Skin epidermis (tissue), 12 donors: Measurements from ENCODE around the gene BFSP1.

Experiments used
- H3K27ac ChIP-seq, 21 experiments: fragments of 200-600 bp; sonication (generic) in 11 of 21; one replicate each; pipeline ENCODE4 v1.5.0; 2020; ENCODE audit warnings: mild to moderate bottlenecking in 3 of 21, inconsistent platforms in 2 of 21, moderate library complexity in 2 of 21
- H3K4me3 ChIP-seq, 7 experiments: fragments of 200-600 bp; sonication (generic) in 2 of 7; one replicate each; pipeline ENCODE4 v1.5.0; 2020; ENCODE audit warnings: inconsistent platforms in 2 of 7, mild to moderate bottlenecking in 2 of 7, moderate library complexity in 1 of 7

Gene BFSP1

GRCh38 chr20:17525650-17526049, 5.5 kb downstream of the BFSP1 start:
- Histone ChIP-seq H3K4me3 (no peak overlapping the region), H3K27ac (no peak overlapping the region)

GRCh38 chr20:17525132-17525531, 6.0 kb downstream of the BFSP1 start:
- H3K27ac ChIP-seq = no peak overlapping the region
- no peak overlapping the region for H3K4me3 ChIP-seq

- H3K4me3 ChIP-seq = no peak overlapping the region
- H3K27ac ChIP-seq = no peak overlapping the region
Observed at GRCh38 chr20:17524560-17524959, 6.6 kb downstream of the BFSP1 start.

- no peak overlapping the region for H3K27ac ChIP-seq
- H3K4me3 ChIP-seq = no peak overlapping the region
Observed at GRCh38 chr20:17523326-17523725, 7.9 kb downstream of the BFSP1 start.

- no peak overlapping the region for H3K4me3 ChIP-seq
- no peak overlapping the region for H3K27ac ChIP-seq
Observed at GRCh38 chr20:17522528-17522927, 8.7 kb downstream of the BFSP1 start.

GRCh38 chr20:17520583-17520982, 10.6 kb downstream of the BFSP1 start:
- Histone ChIP-seq H3K4me3 (no peak overlapping the region), H3K27ac (no peak overlapping the region)

GRCh38 chr20:17519606-17520285, 11.4 kb downstream of the BFSP1 start:
- no peak overlapping the region for H3K4me3 ChIP-seq
- H3K27ac ChIP-seq = no peak overlapping the region

GRCh38 chr20:17518339-17519052, 12.7 kb downstream of the BFSP1 start:
- Histone ChIP-seq H3K4me3 (no peak overlapping the region), H3K27ac (no peak overlapping the region)

- no peak overlapping the region for H3K27ac ChIP-seq
- H3K4me3 ChIP-seq = no peak overlapping the region
Observed at GRCh38 chr20:17515053-17515452, 16.1 kb downstream of the BFSP1 start.

GRCh38 chr20:17513939-17514338, 17.2 kb downstream of the BFSP1 start:
- no peak overlapping the region for H3K4me3 ChIP-seq
- H3K27ac ChIP-seq = no peak overlapping the region

GRCh38 chr20:17511401-17511800, 19.8 kb downstream of the BFSP1 start:
- no peak overlapping the region for H3K27ac ChIP-seq
- H3K4me3 ChIP-seq = no peak overlapping the region

GRCh38 chr20:17510548-17510947, 20.6 kb downstream of the BFSP1 start:
- Histone ChIP-seq H3K4me3 (no peak overlapping the region), H3K27ac (no peak overlapping the region)

- no peak overlapping the region for H3K27ac ChIP-seq
Observed at GRCh38 chr20:17508756-17509155, 22.4 kb downstream of the BFSP1 start.

GRCh38 chr20:17507531-17507930, 23.6 kb downstream of the BFSP1 start:
- no peak overlapping the region for H3K4me3 ChIP-seq
- no peak overlapping the region for H3K27ac ChIP-seq

More at GRCh38 chr20:17508756-17509155, 22.4 kb downstream of the BFSP1 start:
- H3K4me3 ChIP-seq = no peak overlapping the region

GRCh38 chr20:17507032-17507431, 24.1 kb downstream of the BFSP1 start:
- Histone ChIP-seq H3K4me3 (no peak overlapping the region), H3K27ac (peak overlapping the region in 2 of 21 experiments; percentile 17 to 80)

- H3K27ac ChIP-seq = peak overlapping the region in 15 of 21 experiments; percentile 6 to 80 (median 58)
- H3K4me3 ChIP-seq = peak overlapping the region in 6 of 7 experiments; percentile 18 to 48 (median 42)
Observed at GRCh38 chr20:17505636-17506517, 25.3 kb downstream of the BFSP1 start.

GRCh38 chr20:17504898-17505635, 26.1 kb downstream of the BFSP1 start:
- Histone ChIP-seq H3K27ac (peak overlapping the region in 18 of 21 experiments; percentile 6 to 80 (median 54)), H3K4me3 (peak overlapping the region; percentile 18 to 48 (median 37))

- peak overlapping the region in 5 of 21 experiments; percentile 53 to 80 (median 63) for H3K27ac ChIP-seq
- H3K4me3 ChIP-seq = peak overlapping the region in 5 of 7 experiments; percentile 18 to 48 (median 37)
Observed at GRCh38 chr20:17504066-17504897, 26.9 kb downstream of the BFSP1 start.
